GM12878 (cell line): ENCODE results near the gene GTPBP1. TPM values are rescaled to one million over a fixed set of nuclear protein-coding genes. Genes with fewer than 3 reads are reported as not detected.

ENCODE experiments used
- ATAC-seq: fragments of 200-7000 bp; cut with Tn5 transposase; 3 replicates; pipeline ENCODE4 v1.9.1; 2020; ENCODE audit warnings: mild to moderate bottlenecking, moderate library complexity
- BruUV-seq: library from RNA; stranded (reverse); fragments of 400-500 nt; replicated peaks from 2 replicates; lab custom pipeline; 2021; lab: Mats Ljungman, UMichigan
- CTCF ChIA-PET: fragments of 300-600 bp; sonication (Branson Sonifier 250); formaldehyde crosslinking; extraction: SDS; loops from one replicate; lab custom pipeline; 2021; ENCODE audit warnings: inconsistent platforms; lab: Yijun Ruan, JAX
- POLR2A ChIA-PET: fragments of 350-600 bp; formaldehyde crosslinking; extraction: SDS; loops from one replicate; lab custom pipeline; 2021; ENCODE audit warnings: inconsistent platforms; lab: Charles Lee
- RAD21 ChIA-PET: fragments of 300-600 bp; sonication (Branson Sonifier 250); formaldehyde crosslinking; loops from one replicate; lab custom pipeline; 2023; ENCODE audit warnings: antibody characterized with exemption; ENCODE audit not compliant: unreplicated experiment; lab: Charles Lee
- SMC1A ChIA-PET: fragments of 300-600 bp; sonication (Branson Sonifier 250); formaldehyde crosslinking; loops from one replicate; lab custom pipeline; 2023; ENCODE audit not compliant: unreplicated experiment, uncharacterized antibody; lab: Charles Lee
- DNase-seq: peaks from one replicate; pipeline ENCODE4 v3.0.0-alpha.2; 2011; ENCODE audit warnings: low read depth, low spot score
- FAIRE-seq: peaks from 3 replicates; lab custom pipeline; 2011; peaks lifted over from hg19 to GRCh38; lab: Jason Lieb, UNC
- H2AFZ ChIP-seq: 2 replicates; pipeline ENCODE4 v1.6.0; 2011; ENCODE audit warnings: low read depth, low read length, control low read depth; ENCODE audit not compliant: control insufficient read depth
- H3K27ac ChIP-seq: 2 replicates; pipeline ENCODE4 v1.5.1; 2011; ENCODE audit warnings: control low read depth; ENCODE audit not compliant: control insufficient read depth, insufficient read depth
- H3K27me3 ChIP-seq, 2 experiments: replicated peaks in 1 of 2; 2 replicates each; pipeline versions ENCODE4 v1.6.0 to v1.6.1; 2011; ENCODE audit warnings: low read length in 1 of 2; ENCODE audit not compliant: control insufficient read depth in 2 of 2, insufficient read depth in 2 of 2
- H3K36me3 ChIP-seq, 2 experiments: 2 replicates each; pipeline ENCODE4 v1.5.1; 2011; ENCODE audit warnings: low read length in 1 of 2; ENCODE audit not compliant: control insufficient read depth in 2 of 2, insufficient read depth in 2 of 2
- H3K4me1 ChIP-seq: 2 replicates; pipeline ENCODE4 v1.6.1; 2011; ENCODE audit warnings: mild to moderate bottlenecking, low read length, moderate library complexity, mixed read lengths; ENCODE audit not compliant: control insufficient read depth, insufficient read depth
- H3K4me2 ChIP-seq: 2 replicates; pipeline ENCODE4 v1.6.0; 2011; ENCODE audit warnings: control low read depth; ENCODE audit not compliant: control insufficient read depth, insufficient read depth
- H3K4me3 ChIP-seq: fragments of 200-600 bp; sonication (generic); 2 replicates; pipeline ENCODE4 v1.5.1; 2016
- H3K79me2 ChIP-seq: 2 replicates; pipeline ENCODE4 v1.6.0; 2011; ENCODE audit warnings: low read length; ENCODE audit not compliant: control insufficient read depth, insufficient read depth
- H3K9ac ChIP-seq: 2 replicates; pipeline ENCODE4 v1.8.0; 2011; ENCODE audit warnings: low read length, control low read depth, mixed read lengths; ENCODE audit not compliant: control insufficient read depth, insufficient read depth
- H3K9me3 ChIP-seq: replicated peaks from 3 replicates; pipeline ENCODE4 v1.5.1; 2011; ENCODE audit warnings: mild to moderate bottlenecking, low read length; ENCODE audit not compliant: control insufficient read depth, insufficient read depth
- H4K20me1 ChIP-seq: 2 replicates; pipeline ENCODE4 v1.6.0; 2011; ENCODE audit not compliant: control insufficient read depth, insufficient read depth
- BMI1 ChIP-seq: fragments of 450-650 bp; IDR thresholded peaks from 2 replicates; pipeline ENCODE4 v1.6.1; 2016; ENCODE audit warnings: mild to moderate bottlenecking, moderate library complexity, borderline replicate concordance
- CHD1 ChIP-seq: IDR thresholded peaks from 2 replicates; pipeline ENCODE4 v1.6.1; 2012; ENCODE audit warnings: low read depth, low read length, improper control_type of control experiment
- EZH2 ChIP-seq: IDR thresholded peaks from 2 replicates; pipeline ENCODE4 v1.6.1; 2012; ENCODE audit warnings: low read depth, mild to moderate bottlenecking, control low read depth, inconsistent platforms, low read length, borderline replicate concordance; ENCODE audit not compliant: control insufficient read depth
- NBN ChIP-seq: fragments of 450-650 bp; IDR thresholded peaks from 2 replicates; pipeline ENCODE4 v1.6.1; 2016
- PAX8 ChIP-seq: fragments of 450-650 bp; IDR thresholded peaks from 2 replicates; pipeline ENCODE4 v1.6.1; 2017; ENCODE audit warnings: mild to moderate bottlenecking, moderate library complexity
- RB1 ChIP-seq: fragments of 450-650 bp; formaldehyde crosslinking; IDR thresholded peaks from 2 replicates; pipeline ENCODE4 v1.6.1; 2017; ENCODE audit warnings: mild to moderate bottlenecking, borderline replicate concordance
- RUNX3 ChIP-seq: IDR thresholded peaks from 2 replicates; pipeline ENCODE4 v1.6.1; 2012; ENCODE audit warnings: low read length, inconsistent platforms
- SIX5 ChIP-seq: IDR thresholded peaks from 2 replicates; pipeline ENCODE4 v1.6.1; 2011; ENCODE audit warnings: mild to moderate bottlenecking, low read depth, low read length, moderate library complexity; ENCODE audit not compliant: severe bottlenecking
- WGBS: methylation state at CpG from one replicate; pipeline ENCODE4 v1.1.6; 2016; ENCODE audit warnings: low lambda C conversion rate; ENCODE audit not compliant: insufficient replicate concordance, insufficient coverage; ENCODE audit errors: missing lambda C conversion rate; 5-methylcytosine and 5-hydroxymethylcytosine counted together
- in situ Hi-C: fragments of 300-500 bp; cut with MboI; formaldehyde crosslinking; loops from 9 replicates; pipeline ENCODE4 v1.14.3; 2018; ENCODE audit warnings: mixed read lengths
- intact Hi-C: fragments of 100-400 bp; cut with micrococcal nuclease; formaldehyde crosslinking; loops from one replicate; pipeline ENCODE4 v1.14.2; 2022; ENCODE audit not compliant: unreplicated experiment
- polyA plus RNA-seq, 11 experiments: library from polyadenylated mRNA; depleted of rRNA in 4 of 11; unstranded in 6 of 11; stranded (reverse) in 5 of 11; fragments of >200 nt; fragmentation: Nextera tagmentation in 4 of 11; fragmentation: Illumina TruSeq in 1 of 11; extraction: Ambion mirVana in 4 of 11; extraction: Trizol in 1 of 11; gene quantifications; 1 replicate in 1 of 11; 2 replicates in 10 of 11; pipeline versions ENCODE4 v1.2.1 to v1.2.3, GENCODE V29; 2011 to 2016; ENCODE audit warnings: inconsistent platforms in 2 of 11, missing spikeins in 2 of 11, low read depth in 1 of 11
- total RNA-seq, 4 experiments: library from RNA; depleted of rRNA in 3 of 4; stranded (reverse); fragments of >200 nt in 3 of 4; fragmentation: Illumina TruSeq in 1 of 4; extraction: Trizol in 1 of 4; gene quantifications; 2 replicates each; pipeline versions ENCODE4 v1.2.1 to v1.2.3, GENCODE V29; 2013 to 2021
- TF ChIP-seq, protein P1 (sequence below): fragments of 450-650 bp; formaldehyde crosslinking; IDR thresholded peaks from 2 replicates; pipeline ENCODE4 v1.5.0; 2022; ENCODE audit warnings: mild to moderate bottlenecking, missing genetic modification characterization
- TF ChIP-seq, protein P2 (sequence below): IDR thresholded peaks from 2 replicates; pipeline ENCODE4 v1.6.1; 2012; ENCODE audit warnings: low read depth, low read length, improper control_type of control experiment
- TF ChIP-seq, protein P3 (sequence below): fragments of 450-650 bp; formaldehyde crosslinking; IDR thresholded peaks from 2 replicates; pipeline ENCODE4 v1.4.0; 2020; ENCODE audit warnings: mild to moderate bottlenecking, moderate library complexity

The GTPBP1 gene
- total and polyA plus RNA-seq, 10 of the 15 experiments (the other 5 are each of a cell fraction or from before 2014, with no cell fraction given): 0.89 to 63.1 (median 34.2) TPM

DNA sequence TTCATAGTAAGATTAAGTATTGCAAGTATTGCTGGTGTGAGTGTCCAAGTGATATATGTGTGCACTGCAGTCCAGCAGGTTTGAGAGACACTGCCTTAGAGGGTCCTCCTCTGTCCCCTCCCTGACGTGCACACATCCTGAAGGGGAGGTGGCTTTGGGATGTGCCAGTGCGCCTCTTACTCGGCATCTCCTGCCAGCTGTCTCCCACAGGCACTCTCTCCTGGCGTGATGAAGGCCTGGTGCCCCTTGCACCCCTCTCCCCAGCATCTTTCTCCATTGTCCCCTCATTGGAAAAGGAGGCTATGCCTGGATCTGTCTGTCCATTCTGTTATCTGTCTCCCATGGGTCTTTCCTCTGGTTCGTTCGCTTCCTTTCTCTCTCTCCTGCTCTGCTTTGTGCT, 24.2 kb downstream of the GTPBP1 start:
- Histone ChIP-seq H4K20me1 (peaks cover 2% of the 10 kb centered on the region; the same call in 1 of the 2 replicates), H3K4me1 (no peaks in the 10 kb centered on the region), H3K9ac (no peak overlapping the region), H2AFZ (no peak overlapping the region), H3K27ac (no peak overlapping the region), H3K4me3 (no peak overlapping the region), H3K36me3 (peaks cover 37 to 68% of the 10 kb centered on the region in 2 experiments), H3K27me3 (no peaks in the 10 kb centered on the region), H3K79me2 (no peaks in the 10 kb centered on the region), H3K4me2 (no peak overlapping the region), H3K9me3 (no peaks in the 10 kb centered on the region)
- SMC1A ChIA-PET: no interaction called here
- TF ChIP-seq PAX8 (no peak), RB1 (no peak), EZH2 (no peak), BMI1 (no peak), CHD1 (no peak), NBN (no peak), SIX5 (no peak), RUNX3 (no peak)
- TF ChIP-seq, protein P1, sequence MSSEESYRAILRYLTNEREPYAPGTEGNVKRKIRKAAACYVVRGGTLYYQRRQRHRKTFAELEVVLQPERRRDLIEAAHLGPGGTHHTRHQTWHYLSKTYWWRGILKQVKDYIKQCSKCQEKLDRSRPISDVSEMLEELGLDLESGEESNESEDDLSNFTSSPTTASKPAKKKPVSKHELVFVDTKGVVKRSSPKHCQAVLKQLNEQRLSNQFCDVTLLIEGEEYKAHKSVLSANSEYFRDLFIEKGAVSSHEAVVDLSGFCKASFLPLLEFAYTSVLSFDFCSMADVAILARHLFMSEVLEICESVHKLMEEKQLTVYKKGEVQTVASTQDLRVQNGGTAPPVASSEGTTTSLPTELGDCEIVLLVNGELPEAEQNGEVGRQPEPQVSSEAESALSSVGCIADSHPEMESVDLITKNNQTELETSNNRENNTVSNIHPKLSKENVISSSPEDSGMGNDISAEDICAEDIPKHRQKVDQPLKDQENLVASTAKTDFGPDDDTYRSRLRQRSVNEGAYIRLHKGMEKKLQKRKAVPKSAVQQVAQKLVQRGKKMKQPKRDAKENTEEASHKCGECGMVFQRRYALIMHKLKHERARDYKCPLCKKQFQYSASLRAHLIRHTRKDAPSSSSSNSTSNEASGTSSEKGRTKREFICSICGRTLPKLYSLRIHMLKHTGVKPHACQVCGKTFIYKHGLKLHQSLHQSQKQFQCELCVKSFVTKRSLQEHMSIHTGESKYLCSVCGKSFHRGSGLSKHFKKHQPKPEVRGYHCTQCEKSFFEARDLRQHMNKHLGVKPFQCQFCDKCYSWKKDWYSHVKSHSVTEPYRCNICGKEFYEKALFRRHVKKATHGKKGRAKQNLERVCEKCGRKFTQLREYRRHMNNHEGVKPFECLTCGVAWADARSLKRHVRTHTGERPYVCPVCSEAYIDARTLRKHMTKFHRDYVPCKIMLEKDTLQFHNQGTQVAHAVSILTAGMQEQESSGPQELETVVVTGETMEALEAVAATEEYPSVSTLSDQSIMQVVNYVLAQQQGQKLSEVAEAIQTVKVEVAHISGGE (CRISPR knock-in tag): no peak
- TF ChIP-seq, protein P2, sequence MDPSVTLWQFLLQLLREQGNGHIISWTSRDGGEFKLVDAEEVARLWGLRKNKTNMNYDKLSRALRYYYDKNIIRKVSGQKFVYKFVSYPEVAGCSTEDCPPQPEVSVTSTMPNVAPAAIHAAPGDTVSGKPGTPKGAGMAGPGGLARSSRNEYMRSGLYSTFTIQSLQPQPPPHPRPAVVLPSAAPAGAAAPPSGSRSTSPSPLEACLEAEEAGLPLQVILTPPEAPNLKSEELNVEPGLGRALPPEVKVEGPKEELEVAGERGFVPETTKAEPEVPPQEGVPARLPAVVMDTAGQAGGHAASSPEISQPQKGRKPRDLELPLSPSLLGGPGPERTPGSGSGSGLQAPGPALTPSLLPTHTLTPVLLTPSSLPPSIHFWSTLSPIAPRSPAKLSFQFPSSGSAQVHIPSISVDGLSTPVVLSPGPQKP: no peak
- TF ChIP-seq, protein P3, sequence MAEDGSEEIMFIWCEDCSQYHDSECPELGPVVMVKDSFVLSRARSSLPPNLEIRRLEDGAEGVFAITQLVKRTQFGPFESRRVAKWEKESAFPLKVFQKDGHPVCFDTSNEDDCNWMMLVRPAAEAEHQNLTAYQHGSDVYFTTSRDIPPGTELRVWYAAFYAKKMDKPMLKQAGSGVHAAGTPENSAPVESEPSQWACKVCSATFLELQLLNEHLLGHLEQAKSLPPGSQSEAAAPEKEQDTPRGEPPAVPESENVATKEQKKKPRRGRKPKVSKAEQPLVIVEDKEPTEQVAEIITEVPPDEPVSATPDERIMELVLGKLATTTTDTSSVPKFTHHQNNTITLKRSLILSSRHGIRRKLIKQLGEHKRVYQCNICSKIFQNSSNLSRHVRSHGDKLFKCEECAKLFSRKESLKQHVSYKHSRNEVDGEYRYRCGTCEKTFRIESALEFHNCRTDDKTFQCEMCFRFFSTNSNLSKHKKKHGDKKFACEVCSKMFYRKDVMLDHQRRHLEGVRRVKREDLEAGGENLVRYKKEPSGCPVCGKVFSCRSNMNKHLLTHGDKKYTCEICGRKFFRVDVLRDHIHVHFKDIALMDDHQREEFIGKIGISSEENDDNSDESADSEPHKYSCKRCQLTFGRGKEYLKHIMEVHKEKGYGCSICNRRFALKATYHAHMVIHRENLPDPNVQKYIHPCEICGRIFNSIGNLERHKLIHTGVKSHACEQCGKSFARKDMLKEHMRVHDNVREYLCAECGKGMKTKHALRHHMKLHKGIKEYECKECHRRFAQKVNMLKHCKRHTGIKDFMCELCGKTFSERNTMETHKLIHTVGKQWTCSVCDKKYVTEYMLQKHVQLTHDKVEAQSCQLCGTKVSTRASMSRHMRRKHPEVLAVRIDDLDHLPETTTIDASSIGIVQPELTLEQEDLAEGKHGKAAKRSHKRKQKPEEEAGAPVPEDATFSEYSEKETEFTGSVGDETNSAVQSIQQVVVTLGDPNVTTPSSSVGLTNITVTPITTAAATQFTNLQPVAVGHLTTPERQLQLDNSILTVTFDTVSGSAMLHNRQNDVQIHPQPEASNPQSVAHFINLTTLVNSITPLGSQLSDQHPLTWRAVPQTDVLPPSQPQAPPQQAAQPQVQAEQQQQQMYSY (CRISPR knock-in tag): no peak
- 89% methylated on average over 6 of the region's 6 CpGs for WGBS
- BruUV-seq: no TSS peak
- DNase-seq: no peak
- in situ Hi-C loops: no loop called here
- POLR2A ChIA-PET: interaction anchor here (0.6 kb wide), 1 partner anchor 192 kb away, joined by 6 read pairs; no protein-coding TSS in a partner anchor
- RAD21 ChIA-PET: no interaction called here
- CTCF ChIA-PET: interaction anchor here (0.8 kb wide), 1 partner anchor 18 kb away, joined by 4 read pairs; no protein-coding TSS in a partner anchor
- no peak for FAIRE-seq
- no peak for ATAC-seq
- intact Hi-C loops: no loop called here
